Mesothelial cell of epicardium (in vitro differentiated cells): Measurements from ENCODE around the gene GATAD2A. TPM values are rescaled to one million over a fixed set of nuclear protein-coding genes. Genes with fewer than 3 reads are reported as not detected.

Experiments
- DNase-seq, 2 experiments: peaks; one replicate each; pipeline ENCODE4 v3.0.0; 2021; ENCODE audit warnings: low spot score in 2 of 2; ENCODE audit not compliant: unreplicated experiment in 2 of 2
- H3K27ac Mint-ChIP-seq: 2 replicates; pipeline ENCODE4 v1.8.0; 2021; ENCODE audit warnings: mixed read lengths
- H3K27me3 Mint-ChIP-seq: 2 replicates; pipeline ENCODE4 v1.8.0; 2021; ENCODE audit warnings: low read depth, mixed read lengths
- H3K36me3 Mint-ChIP-seq: 2 replicates; pipeline ENCODE4 v1.8.0; 2021; ENCODE audit warnings: mixed read lengths
- H3K4me1 Mint-ChIP-seq: 2 replicates; pipeline ENCODE4 v1.8.0; 2021; ENCODE audit warnings: mixed read lengths
- H3K4me3 Mint-ChIP-seq: 2 replicates; pipeline ENCODE4 v1.8.0; 2021; ENCODE audit warnings: mild to moderate bottlenecking, moderate library complexity, mixed read lengths
- H3K9me3 Mint-ChIP-seq: 2 replicates; pipeline ENCODE4 v1.8.0; 2021; ENCODE audit warnings: mixed read lengths
- CTCF ChIP-seq: fragments of 200-600 bp; sonication (generic); IDR thresholded peaks from one replicate; pipeline ENCODE4 v1.5.0; 2021; ENCODE audit warnings: antibody characterized with exemption; ENCODE audit not compliant: unreplicated experiment
- total RNA-seq: library from RNA; stranded (reverse); gene quantifications from 3 replicates; pipeline ENCODE4 v1.2.1, GENCODE V29; 2021

The GATAD2A gene
- total RNA-seq, 1 donor from 2014 or later = 113 TPM

DNA sequence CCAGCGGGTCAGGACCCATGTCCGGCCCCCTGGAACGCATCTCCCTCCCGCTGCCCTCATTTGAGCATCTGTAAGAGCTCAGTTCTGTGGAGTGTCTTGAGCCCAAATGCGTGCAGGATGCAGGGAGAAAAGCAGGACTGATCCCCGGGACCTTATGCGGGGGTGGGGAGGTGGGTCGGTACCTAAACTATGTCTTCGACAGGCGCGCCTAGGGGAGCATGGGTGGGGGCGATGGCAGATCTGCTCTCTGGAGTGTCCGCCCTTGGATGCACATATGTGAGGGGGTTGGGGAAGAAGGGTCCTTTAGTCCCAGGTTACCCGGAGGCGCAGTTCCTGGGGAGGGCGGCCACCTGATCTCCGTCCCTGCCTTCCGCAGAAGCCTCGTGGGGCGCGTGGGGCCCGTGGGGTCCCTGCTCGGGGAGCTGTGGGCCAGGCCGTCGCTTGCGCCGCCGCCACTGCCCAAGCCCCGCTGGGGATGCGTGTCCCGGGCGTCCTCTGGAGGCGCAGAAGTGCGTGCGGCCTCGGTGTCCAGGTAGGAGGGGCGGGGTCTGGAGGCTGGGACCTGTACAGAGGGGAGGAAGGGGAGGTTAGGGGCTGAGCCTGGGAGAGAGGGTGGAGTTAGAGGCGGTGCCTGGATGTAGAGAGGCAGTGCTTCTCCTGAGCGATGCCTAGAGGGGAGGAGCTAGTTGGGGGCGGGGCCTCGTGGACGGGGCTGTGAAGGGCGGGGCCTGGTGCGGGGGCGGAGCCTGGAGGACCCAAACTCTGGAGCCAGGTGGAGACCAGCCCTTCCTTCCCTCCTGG lies 135.4 kb downstream of the GATAD2A start:
- Mint-ChIP-seq H3K27me3 (peaks cover 6% of the 10 kb centered on the region), H3K4me3 (no peak overlapping the region), H3K27ac (no peak overlapping the region), H3K4me1 (peaks cover 14% of the 10 kb centered on the region), H3K36me3 (no peaks in the 10 kb centered on the region), H3K9me3 (no peaks in the 10 kb centered on the region)
- peak in 1 of 2 experiments; percentile 58 for DNase-seq
- no peak for TF ChIP-seq CTCF

DNA sequence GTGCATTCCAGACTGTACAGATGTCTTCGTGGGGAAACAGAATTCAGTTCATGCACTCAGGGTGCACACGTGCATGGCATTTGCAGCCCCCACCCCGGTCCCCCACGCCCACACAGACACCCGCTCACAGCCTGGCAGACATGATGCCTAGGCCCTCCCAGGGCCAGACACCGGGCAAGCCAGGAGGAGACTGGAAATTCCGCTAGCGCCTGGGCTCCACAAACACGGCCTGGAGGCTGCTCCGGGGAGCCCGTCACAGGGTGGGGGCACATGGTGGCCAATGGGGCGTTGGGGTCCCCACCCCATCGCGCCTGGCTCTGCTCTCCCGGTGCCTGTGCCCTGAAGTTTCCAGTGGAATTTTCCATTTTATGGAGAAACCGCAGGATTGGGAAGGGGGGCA lies 136.1 kb downstream of the GATAD2A start:
- H3K4me3 Mint-ChIP-seq = no peak overlapping the region
- peaks cover 14% of the 10 kb centered on the region for H3K4me1 Mint-ChIP-seq
- no peak for DNase-seq
- H3K27me3 Mint-ChIP-seq = peaks cover 6% of the 10 kb centered on the region
- no peaks in the 10 kb centered on the region for H3K9me3 Mint-ChIP-seq
- no peak overlapping the region for H3K27ac Mint-ChIP-seq
- no peaks in the 10 kb centered on the region for H3K36me3 Mint-ChIP-seq
- no peak for TF ChIP-seq CTCF

- no peak overlapping the region for H3K4me3 Mint-ChIP-seq
- no peaks in the 10 kb centered on the region for H3K9me3 Mint-ChIP-seq
- H3K36me3 Mint-ChIP-seq = no peaks in the 10 kb centered on the region
- peaks cover 6% of the 10 kb centered on the region for H3K27me3 Mint-ChIP-seq
- no peak for DNase-seq
- H3K4me1 Mint-ChIP-seq = peaks cover 14% of the 10 kb centered on the region
- no peak for TF ChIP-seq CTCF
- H3K27ac Mint-ChIP-seq = no peak overlapping the region
These were observed 137.0 kb downstream of the GATAD2A start for GRCh38 chr19:19542507-19542906.

GRCh38 chr19:19543101-19543500 lies 137.6 kb downstream of the GATAD2A start:
- no peak overlapping the region for H3K4me3 Mint-ChIP-seq
- no peaks in the 10 kb centered on the region for H3K9me3 Mint-ChIP-seq
- no peaks in the 10 kb centered on the region for H3K36me3 Mint-ChIP-seq
- no peak for TF ChIP-seq CTCF
- H3K27me3 Mint-ChIP-seq = peaks cover 6% of the 10 kb centered on the region
- peaks cover 14% of the 10 kb centered on the region for H3K4me1 Mint-ChIP-seq
- DNase-seq = no peak
- H3K27ac Mint-ChIP-seq = no peak overlapping the region

- H3K27ac Mint-ChIP-seq = no peak overlapping the region
- no peaks in the 10 kb centered on the region for H3K36me3 Mint-ChIP-seq
- DNase-seq = no peak
- H3K4me1 Mint-ChIP-seq = peaks cover 11% of the 10 kb centered on the region
- peaks cover 4% of the 10 kb centered on the region for H3K27me3 Mint-ChIP-seq
- no peak overlapping the region for H3K4me3 Mint-ChIP-seq
- no peak for TF ChIP-seq CTCF
- no peaks in the 10 kb centered on the region for H3K9me3 Mint-ChIP-seq
These were observed 138.2 kb downstream of the GATAD2A start for GRCh38 chr19:19543640-19544039.
